SK-N-MC (cell line): ENCODE measurements around the gene KRTAP1-5.

Experiments used
- EZH2 ChIP-seq: fragments of 200-600 bp; sonication (generic); IDR thresholded peaks from one replicate; pipeline ENCODE4 v1.6.1; 2017; ENCODE audit warnings: antibody characterized with exemption
- FOXP2 ChIP-seq: optimal IDR thresholded peaks from 2 replicates; pipeline ENCODE3; 2011; ENCODE audit warnings: mild to moderate bottlenecking, moderate library complexity; ENCODE audit not compliant: insufficient read depth; ENCODE audit errors: extremely low read length, control extremely low read depth
- POLR2AphosphoS5 ChIP-seq: IDR thresholded peaks from 2 replicates; pipeline ENCODE4 v1.6.1; 2012; ENCODE audit warnings: mild to moderate bottlenecking, low read depth, low read length, borderline replicate concordance

GRCh38 chr17:41061964-41062363, 35.0 kb upstream of the KRTAP1-5 start:
- TF ChIP-seq POLR2AphosphoS5 (no peak), EZH2 (no peak), FOXP2 (no peak)
